Spleen (tissue), 11 donors: ENCODE results near the gene TRAF6. TPM values are rescaled to one million over a fixed set of nuclear protein-coding genes. Genes with fewer than 3 reads are reported as not detected.

ENCODE experiments used
- DNase-seq: peaks from one replicate; pipeline ENCODE4 v3.0.0-alpha.2; 2020
- H3K27ac ChIP-seq, 8 donors: fragments of 200-600 bp; sonication (generic) in 7 of 8; 1 replicate in 4 of 8; 2 replicates in 4 of 8; pipeline versions ENCODE4 v1.5.0 to v1.8.0; 2016 to 2021; ENCODE audit warnings: inconsistent platforms in 4 of 8, mild to moderate bottlenecking in 4 of 8, moderate library complexity in 1 of 8
- H3K27me3 ChIP-seq, 7 donors: fragments of 200-600 bp; sonication (generic) in 6 of 7; replicated peaks in 1 of 7; 1 replicate in 4 of 7; 2 replicates in 3 of 7; pipeline versions ENCODE4 v1.5.0 to v1.8.0; 2016 to 2021; ENCODE audit warnings: inconsistent platforms in 3 of 7, mild to moderate bottlenecking in 1 of 7
- H3K36me3 ChIP-seq, 6 donors: fragments of 200-600 bp; sonication (generic) in 5 of 6; 1 replicate in 4 of 6; 2 replicates in 2 of 6; pipeline versions ENCODE4 v1.5.0 to v1.8.0; 2016 to 2021; ENCODE audit warnings: inconsistent platforms in 2 of 6
- H3K4me1 ChIP-seq, 6 donors: fragments of 200-600 bp; sonication (generic) in 5 of 6; 1 replicate in 3 of 6; 2 replicates in 3 of 6; pipeline versions ENCODE4 v1.5.0 to v1.8.0; 2016 to 2021; ENCODE audit warnings: inconsistent platforms in 3 of 6
- H3K4me3 ChIP-seq, 8 donors: fragments of 200-600 bp; sonication (generic) in 7 of 8; 1 replicate in 4 of 8; 2 replicates in 4 of 8; pipeline versions ENCODE4 v1.5.0 to v1.8.0; 2016 to 2021; ENCODE audit warnings: inconsistent platforms in 4 of 8, mild to moderate bottlenecking in 4 of 8, moderate library complexity in 2 of 8
- H3K9me3 ChIP-seq, 8 donors: fragments of 200-600 bp; sonication (generic) in 7 of 8; 1 replicate in 4 of 8; 2 replicates in 4 of 8; pipeline versions ENCODE4 v1.5.0 to v1.8.0; 2016 to 2021; ENCODE audit warnings: inconsistent platforms in 4 of 8
- CTCF ChIP-seq, 11 experiments: fragments of 200-600 bp in 7 of 11; fragments of 450-650 bp in 4 of 11; sonication (generic) in 4 of 11; IDR thresholded peaks in 8 of 11; conservative IDR thresholded peaks in 3 of 11; 1 replicate in 7 of 11; 2 replicates in 4 of 11; pipeline versions ENCODE4 v1.4.0 to v1.8.0; 2016 to 2021; ENCODE audit warnings: antibody characterized with exemption in 11 of 11, inconsistent platforms in 4 of 11, mild to moderate bottlenecking in 1 of 11
- POLR2A ChIP-seq, 3 donors: fragments of 450-650 bp; IDR thresholded peaks; one replicate each; pipeline ENCODE4 v1.5.1; 2017; ENCODE audit warnings: antibody characterized with exemption in 3 of 3, mild to moderate bottlenecking in 1 of 3
- POLR2AphosphoS5 ChIP-seq, 3 donors: sonication (generic); formaldehyde crosslinking; IDR thresholded peaks; one replicate each; pipeline ENCODE4 v1.5.1; 2017; ENCODE audit warnings: antibody characterized with exemption in 3 of 3
- WGBS, 5 donors: extraction: QIAGEN DNeasy Blood & Tissue Kit in 3 of 5; methylation state at CpG; one replicate each; pipeline versions ENCODE4 v1.1.5 to v1.1.7; 2013 to 2018; 5-methylcytosine and 5-hydroxymethylcytosine counted together
- intact Hi-C: fragments of 100-400 bp; cut with DNase I; formaldehyde crosslinking; loops from one replicate; pipeline ENCODE4 v1.15.0; 2023; ENCODE audit warnings: low total_unique reads
- polyA plus RNA-seq, 3 donors: library from polyadenylated mRNA; stranded (reverse); fragments of 200-250 nt; gene quantifications; one replicate each; pipeline ENCODE4 v1.2.1, GENCODE V29; 2013
- small RNA-seq, 4 donors: library from RNA; depleted of rRNA; stranded (forward); fragments of <200 nt; gene quantifications; one replicate each; pipeline ENCODE3, GENCODE V24; 2016
- total RNA-seq, 7 donors: library from RNA; depleted of rRNA in 3 of 7; stranded (reverse); fragments of >200 nt in 3 of 7; fragmentation: NEBNext Ultra II Directional in 4 of 7; extraction: Animal tissue kit (Norgen Biotek cat#: 25700) in 4 of 7; gene quantifications; one replicate each; pipeline versions ENCODE4 v1.1.0 to v1.2.1, GENCODE V29; 2016 to 2021
- donor health status: healthy with polysubstance abuse.
- donor health status: DM: no; HTN: no; CAD: no; lungs with moderate emphysema.
- donor health status: DM: no; HTN: no; CAD: no.
- donor health status: Bipolar disorder and iron deficiency.
- donor health status: healthy.
- donor health status: DM: no; HTN: no; CAD: no.
- donor health status: DM: yes; HTN: yes; CAD: no.

TRAF6 gene
- total and polyA plus RNA-seq, 10 donors = 2.1 to 26.1 (median 19.1) TPM

DNA sequence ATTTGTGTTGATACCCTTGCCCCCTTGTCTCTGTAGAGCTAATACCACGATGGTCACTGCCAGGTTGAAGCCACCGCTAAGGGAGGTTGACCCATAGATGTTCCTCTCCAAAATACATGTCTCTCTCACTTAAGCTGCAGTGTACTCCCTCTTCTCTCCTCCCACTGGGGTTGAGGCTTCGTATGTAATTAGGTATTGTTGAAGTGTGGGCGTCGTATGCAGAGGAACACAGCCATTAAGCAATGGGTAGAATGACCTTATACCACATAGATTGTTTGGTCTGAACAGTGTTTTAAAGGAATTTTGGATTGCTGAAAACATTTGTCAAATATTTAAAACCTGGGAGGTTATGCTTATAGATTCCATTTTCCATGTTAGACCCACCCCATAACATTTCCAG is 71.9 kb downstream of the TRAF6 start:
- peaks cover 0 to 44% (median 16%) of the 10 kb centered on the region in 6 donors for H3K4me1 ChIP-seq
- H3K27ac ChIP-seq = no peak overlapping the region
- TF ChIP-seq CTCF (IDR thresholded peaks at IDR 0.05 in 8 of 11, conservative IDR thresholded peaks at IDR 0.05 in 3 of 11) = no peak
- TF ChIP-seq POLR2AphosphoS5 (IDR thresholded peaks at IDR 0.05) = no peak
- no peak for TF ChIP-seq POLR2A (IDR thresholded peaks at IDR 0.05)
- H3K27me3 ChIP-seq = no peaks in the 10 kb centered on the region
- no peak for DNase-seq
- intact Hi-C loops = no loop called here
- H3K36me3 ChIP-seq = peaks cover 0 to 100% (median 20%) of the 10 kb centered on the region in 6 donors
- no peak overlapping the region for H3K4me3 ChIP-seq
- WGBS, 5 donors = 91 to 94% (median 92%) methylated on average over 5 of the region's 5 CpGs
- peaks cover 0 to 6% (median 0%) of the 10 kb centered on the region in 8 donors for H3K9me3 ChIP-seq

- intact Hi-C loops = no loop called here
- Histone ChIP-seq H3K27me3 (no peaks in the 10 kb centered on the region), H3K4me3 (no peak overlapping the region), H3K9me3 (peaks cover 0 to 6% (median 0%) of the 10 kb centered on the region in 8 donors), H3K27ac (no peak overlapping the region), H3K4me1 (peaks cover 0 to 50% (median 14%) of the 10 kb centered on the region in 6 donors), H3K36me3 (peaks cover 0 to 100% (median 20%) of the 10 kb centered on the region in 6 donors)
- no peak for DNase-seq
- 67 to 98% (median 93%) methylated on average over 3 of the region's 3 CpGs for WGBS, 5 donors
- TF ChIP-seq POLR2A (IDR thresholded peaks at IDR 0.05) (no peak), POLR2AphosphoS5 (IDR thresholded peaks at IDR 0.05) (no peak), CTCF (IDR thresholded peaks at IDR 0.05 in 8 of 11, conservative IDR thresholded peaks at IDR 0.05 in 3 of 11) (no peak)
Observed at GRCh38 chr11:36437413-36437812, 72.7 kb downstream of the TRAF6 start.

Small RNA genes within 50 kb of the gene (small RNA-seq; reads per million reads assigned to genes)
- gene AC061999.1 = 0 reads per million in 4 donors

Other genes with a start within 250 kb of the TRAF6 start
- gene COMMD9, start 220.8 kb downstream of the TRAF6 start, total RNA-seq = 10 to 100 TPM; 46.1 to 63.5 (median 55.8) TPM
- 10 to 100 TPM; 27.3 to 40.2 (median 38.4) TPM for gene COMMD9, start 220.8 kb downstream of the TRAF6 start, polyA plus RNA-seq
- gene PRR5L, start 214.0 kb downstream of the TRAF6 start, total RNA-seq = 100 to 1,000 TPM; 126 to 330 (median 183) TPM
- gene PRR5L, start 214.0 kb downstream of the TRAF6 start, polyA plus RNA-seq = 10 to 100 TPM; 10.7 to 44.9 (median 19.1) TPM
- 10 to 100 TPM in 1 of 7 donors, 1 to 10 TPM in 6; 3.9 to 12.6 (median 7.3) TPM for gene RAG1, start 57.7 kb upstream of the TRAF6 start, total RNA-seq
- gene RAG1, start 57.7 kb upstream of the TRAF6 start, polyA plus RNA-seq = 1 to 10 TPM in 1 of 3 donors, under 1 TPM in 2; 0.39 to 2.1 (median 0.80) TPM
- gene IFTAP, start 84.2 kb upstream of the TRAF6 start, total RNA-seq = 10 to 100 TPM in 3 of 7 donors, 1 to 10 TPM in 4; 5.8 to 15.7 (median 9.0) TPM
- gene IFTAP, start 84.2 kb upstream of the TRAF6 start, polyA plus RNA-seq = 10 to 100 TPM in 2 of 3 donors, 1 to 10 TPM in 1; 9.7 to 14.9 (median 12.1) TPM
- not detected for gene RAG2, start 88.0 kb upstream of the TRAF6 start, total RNA-seq
- gene RAG2, start 88.0 kb upstream of the TRAF6 start, polyA plus RNA-seq = not detected